IPS-11a (cell line): ENCODE measurements around the gene CFAP97.
"Not testable (repeated sequence)": the region's sequence is repeated elsewhere in the genome, so short reads cannot be mapped to it uniquely, and the experiment has no call there.

ENCODE experiments used
- H3K4me3 ChIP-seq: one replicate; pipeline ENCODE4 v1.5.1; 2013; ENCODE audit warnings: low read depth, low read length, control low read depth

Gene CFAP97

GRCh38 chr4:185203486-185204237 is at the start of gene CFAP97:
Gene CFAP97, minus strand, starts transcription at chr4:185204000. Its CDS starts 12,804 bp downstream, at chr4:185191196.
- H3K4me3 ChIP-seq = peak within 1 kb of the TSS; percentile 56

GRCh38 chr4:185249105-185249504 is 45.3 kb upstream of the CFAP97 start:
- H3K4me3 ChIP-seq = no peak overlapping the region

DNA sequence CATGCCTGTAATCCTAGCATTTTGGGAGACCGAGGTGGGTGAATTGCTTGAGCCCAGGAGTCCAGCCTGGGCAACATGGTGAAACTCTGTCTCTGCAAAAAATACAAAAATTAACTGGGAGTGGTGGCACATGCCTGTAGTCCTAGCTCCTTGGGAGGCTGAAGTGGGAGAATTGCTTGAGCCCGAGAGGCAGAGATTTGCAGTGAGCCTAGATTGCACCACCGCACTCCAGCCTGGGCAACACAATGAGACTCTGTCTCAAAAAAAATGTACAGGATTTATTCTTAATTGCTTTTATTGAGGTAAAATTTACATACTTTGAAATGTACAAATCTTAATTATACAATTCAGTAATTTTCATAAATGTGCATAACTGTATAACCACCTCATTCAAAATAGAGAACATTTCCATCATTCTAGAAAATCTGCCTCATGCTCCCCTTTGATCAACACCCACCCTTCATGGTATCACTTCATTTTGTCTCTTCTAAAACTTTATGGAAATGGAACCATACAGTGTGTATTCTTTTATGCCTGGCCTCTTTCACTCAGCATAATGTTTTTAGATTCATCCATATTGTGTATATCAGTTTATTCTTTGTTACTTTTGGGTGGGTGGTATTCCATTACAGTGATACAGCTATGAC is 44.7 kb upstream of the CFAP97 start:
- H3K4me3 ChIP-seq = no peak overlapping the region

- no peak overlapping the region for H3K4me3 ChIP-seq
These were observed 43.4 kb upstream of the CFAP97 start for GRCh38 chr4:185247151-185247550.

- H3K4me3 ChIP-seq = no peak overlapping the region
These were observed 42.7 kb upstream of the CFAP97 start for GRCh38 chr4:185246453-185246852.

DNA sequence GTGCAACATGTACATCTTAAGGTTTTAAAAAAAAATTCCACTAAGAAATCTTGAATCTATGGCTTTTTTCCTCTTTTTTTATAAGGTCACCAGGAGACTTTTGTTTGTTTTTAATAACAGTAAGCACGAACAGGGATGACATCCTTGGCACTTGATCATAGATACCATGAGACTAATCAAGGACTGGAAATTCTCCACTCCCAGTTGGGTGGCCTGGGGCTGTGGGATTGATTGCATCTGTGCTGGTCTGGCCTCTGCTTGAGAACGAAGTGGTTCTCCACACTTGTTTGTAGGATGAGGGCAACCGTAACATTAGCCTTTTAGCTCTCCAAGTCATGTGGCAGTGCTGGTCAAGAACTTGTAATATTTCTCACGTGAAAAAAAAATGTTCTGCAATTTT is 41.0 kb upstream of the CFAP97 start:
- H3K4me3 ChIP-seq = no peak overlapping the region

DNA sequence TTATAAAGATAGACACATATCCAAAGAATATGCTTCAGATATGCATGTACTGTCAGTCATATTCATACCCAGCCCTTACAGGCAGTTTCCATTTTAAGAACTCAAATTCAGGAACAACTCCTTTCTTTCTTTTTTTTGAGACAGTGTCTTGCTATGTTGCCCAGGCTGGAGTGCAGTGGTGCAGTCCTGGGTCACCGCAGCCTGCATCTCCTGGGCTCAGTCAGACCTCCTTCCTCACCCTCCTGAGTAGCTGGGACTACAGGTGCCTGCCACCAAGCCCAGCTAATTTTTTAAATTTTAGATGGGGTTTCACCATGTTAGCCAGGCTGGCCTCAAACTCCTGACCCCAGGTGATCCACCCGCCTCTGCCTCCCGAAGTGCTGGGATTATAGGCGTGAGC is 40.1 kb upstream of the CFAP97 start:
- H3K4me3 ChIP-seq = no peak overlapping the region

- no peak overlapping the region for H3K4me3 ChIP-seq
These were observed 39.1 kb upstream of the CFAP97 start for GRCh38 chr4:185242749-185243533.

DNA sequence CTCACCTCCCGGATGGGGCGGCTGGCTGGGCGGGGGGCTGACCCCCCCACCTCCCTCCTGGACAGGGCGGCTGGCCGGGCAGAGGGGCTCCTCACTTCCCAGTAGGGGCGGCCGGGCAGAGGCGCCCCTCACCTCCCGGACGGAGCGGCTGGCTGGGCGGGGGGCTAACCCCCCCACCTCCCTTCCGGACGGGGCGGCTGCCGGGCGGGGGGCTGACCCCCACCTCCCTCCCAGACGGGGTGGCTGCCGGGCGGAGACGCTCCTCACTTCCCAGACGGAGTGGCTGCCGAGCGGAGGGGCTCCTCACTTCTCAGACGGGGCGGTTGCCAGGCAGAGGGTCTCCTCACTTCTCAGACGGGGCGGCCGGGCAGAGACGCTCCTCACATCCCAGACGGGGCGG is 36.7 kb upstream of the CFAP97 start:
- not testable (repeated sequence) for H3K4me3 ChIP-seq

DNA sequence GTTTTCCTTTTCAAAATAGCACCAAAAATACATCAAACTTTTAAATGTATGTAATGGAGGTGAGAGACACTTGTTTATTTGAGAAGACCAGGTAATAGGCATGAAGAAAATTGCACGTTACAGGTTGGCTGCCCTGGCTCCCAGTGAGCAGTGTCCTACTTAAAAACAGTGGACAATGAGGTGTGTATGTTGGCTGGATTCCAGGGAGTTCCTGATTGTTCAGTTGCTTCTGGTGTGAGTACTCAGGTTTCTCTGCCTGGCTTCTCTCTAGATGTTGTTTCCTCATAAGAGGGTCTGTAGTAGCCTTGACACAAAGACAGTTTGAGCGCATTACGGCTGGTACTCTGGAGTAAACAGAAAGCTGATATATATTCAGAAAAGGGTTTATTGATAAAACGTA is 35.0 kb upstream of the CFAP97 start:
- H3K4me3 ChIP-seq = no peak overlapping the region

GRCh38 chr4:185238215-185238681 is 34.4 kb upstream of the CFAP97 start:
- H3K4me3 ChIP-seq = no peak overlapping the region

DNA sequence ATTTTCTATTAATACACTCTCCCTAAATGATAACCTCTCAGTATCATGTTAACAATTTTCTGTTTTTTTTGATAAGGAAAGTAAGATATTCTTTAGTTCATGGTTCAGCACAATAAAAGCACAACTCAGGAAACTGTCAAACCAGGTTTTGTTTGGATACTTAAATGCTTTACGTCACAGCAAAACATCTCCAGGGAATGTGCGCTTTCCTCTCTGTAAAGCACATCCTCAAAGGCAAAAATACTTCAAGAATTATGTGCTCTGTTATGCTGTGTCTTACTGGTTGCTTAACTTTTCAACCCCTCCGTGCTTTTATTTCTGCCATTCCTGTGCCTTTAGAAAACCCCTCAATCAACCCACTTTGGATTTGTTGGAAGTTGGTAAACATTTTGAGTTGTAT is 33.4 kb upstream of the CFAP97 start:
- no peak overlapping the region for H3K4me3 ChIP-seq

DNA sequence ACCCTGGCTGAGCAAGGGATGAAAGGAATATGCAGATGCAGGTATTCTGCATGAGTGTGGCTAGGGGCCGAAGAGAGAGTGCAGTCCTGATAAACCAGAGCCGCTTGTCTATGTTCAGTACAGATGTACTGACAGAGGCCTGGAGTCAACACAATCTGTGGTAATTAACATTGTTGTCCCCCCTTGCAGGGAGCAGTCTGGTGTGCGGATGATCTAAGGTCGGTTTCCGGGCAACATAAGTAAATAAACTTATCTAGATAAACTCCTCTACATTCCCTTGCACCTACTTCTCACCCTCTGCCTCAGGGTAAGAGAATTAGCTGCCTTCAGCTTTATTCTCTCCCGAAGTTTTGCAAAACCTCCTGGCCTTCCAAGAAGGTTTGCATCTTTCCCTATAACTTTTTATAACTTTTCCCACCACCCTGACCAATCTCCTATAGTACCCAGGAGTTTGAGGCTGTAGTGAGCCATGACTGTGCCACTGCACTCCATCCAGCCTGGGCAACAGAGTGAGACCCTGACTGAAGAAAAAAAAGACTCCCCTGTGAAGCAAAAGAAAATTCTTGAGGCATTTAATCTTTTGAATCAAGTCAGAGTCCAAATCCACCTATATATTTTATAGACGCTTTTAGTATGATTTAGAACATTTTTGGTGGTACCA is 32.2 kb upstream of the CFAP97 start:
- H3K4me3 ChIP-seq = no peak overlapping the region

GRCh38 chr4:185235119-185235842 is 31.5 kb upstream of the CFAP97 start:
- H3K4me3 ChIP-seq = no peak overlapping the region

DNA sequence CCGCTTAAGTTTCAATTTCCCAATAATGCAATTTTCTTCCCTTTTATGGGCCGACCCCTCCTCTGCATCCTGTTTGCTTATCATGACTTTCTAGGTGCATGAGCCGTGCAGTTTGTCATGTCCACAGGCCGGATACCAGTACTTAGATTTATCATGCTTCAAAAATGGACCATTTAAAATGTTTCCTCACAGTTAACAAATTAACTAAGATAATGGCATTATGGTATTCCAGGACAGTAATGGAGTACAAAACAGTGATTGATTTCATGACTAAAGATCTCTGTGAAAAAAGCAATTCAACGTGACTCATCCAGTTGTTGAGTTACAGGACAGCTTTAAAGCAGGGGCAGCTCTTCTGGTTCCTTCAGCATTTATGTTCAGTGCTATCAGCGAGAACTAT is 28.6 kb upstream of the CFAP97 start:
- no peak overlapping the region for H3K4me3 ChIP-seq

- H3K4me3 ChIP-seq = no peak overlapping the region
These were observed 25.4 kb upstream of the CFAP97 start for GRCh38 chr4:185229021-185229818.

GRCh38 chr4:185227713-185228278 is 24.0 kb upstream of the CFAP97 start:
- no peak overlapping the region for H3K4me3 ChIP-seq

- no peak overlapping the region for H3K4me3 ChIP-seq
These were observed 23.3 kb upstream of the CFAP97 start for GRCh38 chr4:185227131-185227551.

DNA sequence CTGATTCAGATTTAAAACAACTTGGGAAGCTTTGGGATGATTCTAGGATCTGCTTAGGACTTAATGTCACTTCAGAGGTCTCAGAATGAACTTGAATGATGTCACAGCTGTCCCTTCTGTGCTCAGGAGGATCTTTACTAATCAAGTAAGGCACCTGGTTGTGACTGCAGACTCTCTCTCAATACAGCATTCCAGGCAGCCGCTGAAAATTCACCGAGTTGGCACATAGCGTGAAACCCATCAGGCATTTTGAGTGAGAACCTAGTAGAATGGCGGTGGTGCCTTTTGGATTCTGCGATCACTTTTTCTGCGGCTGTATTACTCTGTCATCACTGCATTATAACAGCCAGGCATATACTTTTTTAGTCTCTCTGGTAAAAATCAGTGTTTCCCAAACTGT is 22.1 kb upstream of the CFAP97 start:
- no peak overlapping the region for H3K4me3 ChIP-seq
